GM12891 (cell line): ENCODE data around the gene TGFBR3.

ENCODE experiments used
- PAX5 ChIP-seq: IDR thresholded peaks from 2 replicates; pipeline ENCODE4 v1.6.1; 2011; ENCODE audit warnings: low read length, moderate library complexity, mild to moderate bottlenecking; ENCODE audit not compliant: insufficient read depth, severe bottlenecking
- POLR2A ChIP-seq: IDR thresholded peaks from 2 replicates; pipeline ENCODE4 v1.6.1; 2011; ENCODE audit warnings: low read depth, low read length, control low read depth
- POLR2AphosphoS5 ChIP-seq: IDR thresholded peaks from 2 replicates; pipeline ENCODE4 v1.6.1; 2011; ENCODE audit warnings: low read depth, low read length, control low read depth
- POU2F2 ChIP-seq: IDR thresholded peaks from 2 replicates; pipeline ENCODE4 v1.6.1; 2011; ENCODE audit warnings: low read depth, mild to moderate bottlenecking, control low read depth, low read length, moderate library complexity
- SPI1 ChIP-seq: IDR thresholded peaks from 2 replicates; pipeline ENCODE4 v1.6.1; 2011; ENCODE audit warnings: low read depth, low read length, control low read depth
- TAF1 ChIP-seq: IDR thresholded peaks from 2 replicates; pipeline ENCODE4 v1.6.1; 2011; ENCODE audit warnings: low read depth, low read length, control low read depth

GRCh38 chr1:91704746-91705145 lies 181.2 kb downstream of the TGFBR3 start:
- TF ChIP-seq POLR2AphosphoS5, result no peak
- no peak for TF ChIP-seq POLR2A
- no peak for TF ChIP-seq TAF1
- TF ChIP-seq PAX5, result no peak
- TF ChIP-seq POU2F2, result no peak
- no peak for TF ChIP-seq SPI1
